ENCODE data around the gene CPS1. TPM values are rescaled to one million over a fixed set of nuclear protein-coding genes. Genes with fewer than 3 reads are reported as not detected.

Gene CPS1
- total and polyA plus RNA-seq, 2 experiments from 2014 or later = 5.5 to 11.0 TPM

- H3K36me3 Mint-ChIP-seq (ENCODE audit: low read depth) = no peaks in the 10 kb centered on the region
- no peak for TF ChIP-seq ZNF331 (CRISPR knock-in tag; IDR thresholded peaks at IDR 0.05; ENCODE audit: low read depth)
- TF ChIP-seq STAT1 (IDR thresholded peaks at IDR 0.05; ENCODE audit: unreplicated experiment) = no peak
- TF ChIP-seq, protein P1, sequence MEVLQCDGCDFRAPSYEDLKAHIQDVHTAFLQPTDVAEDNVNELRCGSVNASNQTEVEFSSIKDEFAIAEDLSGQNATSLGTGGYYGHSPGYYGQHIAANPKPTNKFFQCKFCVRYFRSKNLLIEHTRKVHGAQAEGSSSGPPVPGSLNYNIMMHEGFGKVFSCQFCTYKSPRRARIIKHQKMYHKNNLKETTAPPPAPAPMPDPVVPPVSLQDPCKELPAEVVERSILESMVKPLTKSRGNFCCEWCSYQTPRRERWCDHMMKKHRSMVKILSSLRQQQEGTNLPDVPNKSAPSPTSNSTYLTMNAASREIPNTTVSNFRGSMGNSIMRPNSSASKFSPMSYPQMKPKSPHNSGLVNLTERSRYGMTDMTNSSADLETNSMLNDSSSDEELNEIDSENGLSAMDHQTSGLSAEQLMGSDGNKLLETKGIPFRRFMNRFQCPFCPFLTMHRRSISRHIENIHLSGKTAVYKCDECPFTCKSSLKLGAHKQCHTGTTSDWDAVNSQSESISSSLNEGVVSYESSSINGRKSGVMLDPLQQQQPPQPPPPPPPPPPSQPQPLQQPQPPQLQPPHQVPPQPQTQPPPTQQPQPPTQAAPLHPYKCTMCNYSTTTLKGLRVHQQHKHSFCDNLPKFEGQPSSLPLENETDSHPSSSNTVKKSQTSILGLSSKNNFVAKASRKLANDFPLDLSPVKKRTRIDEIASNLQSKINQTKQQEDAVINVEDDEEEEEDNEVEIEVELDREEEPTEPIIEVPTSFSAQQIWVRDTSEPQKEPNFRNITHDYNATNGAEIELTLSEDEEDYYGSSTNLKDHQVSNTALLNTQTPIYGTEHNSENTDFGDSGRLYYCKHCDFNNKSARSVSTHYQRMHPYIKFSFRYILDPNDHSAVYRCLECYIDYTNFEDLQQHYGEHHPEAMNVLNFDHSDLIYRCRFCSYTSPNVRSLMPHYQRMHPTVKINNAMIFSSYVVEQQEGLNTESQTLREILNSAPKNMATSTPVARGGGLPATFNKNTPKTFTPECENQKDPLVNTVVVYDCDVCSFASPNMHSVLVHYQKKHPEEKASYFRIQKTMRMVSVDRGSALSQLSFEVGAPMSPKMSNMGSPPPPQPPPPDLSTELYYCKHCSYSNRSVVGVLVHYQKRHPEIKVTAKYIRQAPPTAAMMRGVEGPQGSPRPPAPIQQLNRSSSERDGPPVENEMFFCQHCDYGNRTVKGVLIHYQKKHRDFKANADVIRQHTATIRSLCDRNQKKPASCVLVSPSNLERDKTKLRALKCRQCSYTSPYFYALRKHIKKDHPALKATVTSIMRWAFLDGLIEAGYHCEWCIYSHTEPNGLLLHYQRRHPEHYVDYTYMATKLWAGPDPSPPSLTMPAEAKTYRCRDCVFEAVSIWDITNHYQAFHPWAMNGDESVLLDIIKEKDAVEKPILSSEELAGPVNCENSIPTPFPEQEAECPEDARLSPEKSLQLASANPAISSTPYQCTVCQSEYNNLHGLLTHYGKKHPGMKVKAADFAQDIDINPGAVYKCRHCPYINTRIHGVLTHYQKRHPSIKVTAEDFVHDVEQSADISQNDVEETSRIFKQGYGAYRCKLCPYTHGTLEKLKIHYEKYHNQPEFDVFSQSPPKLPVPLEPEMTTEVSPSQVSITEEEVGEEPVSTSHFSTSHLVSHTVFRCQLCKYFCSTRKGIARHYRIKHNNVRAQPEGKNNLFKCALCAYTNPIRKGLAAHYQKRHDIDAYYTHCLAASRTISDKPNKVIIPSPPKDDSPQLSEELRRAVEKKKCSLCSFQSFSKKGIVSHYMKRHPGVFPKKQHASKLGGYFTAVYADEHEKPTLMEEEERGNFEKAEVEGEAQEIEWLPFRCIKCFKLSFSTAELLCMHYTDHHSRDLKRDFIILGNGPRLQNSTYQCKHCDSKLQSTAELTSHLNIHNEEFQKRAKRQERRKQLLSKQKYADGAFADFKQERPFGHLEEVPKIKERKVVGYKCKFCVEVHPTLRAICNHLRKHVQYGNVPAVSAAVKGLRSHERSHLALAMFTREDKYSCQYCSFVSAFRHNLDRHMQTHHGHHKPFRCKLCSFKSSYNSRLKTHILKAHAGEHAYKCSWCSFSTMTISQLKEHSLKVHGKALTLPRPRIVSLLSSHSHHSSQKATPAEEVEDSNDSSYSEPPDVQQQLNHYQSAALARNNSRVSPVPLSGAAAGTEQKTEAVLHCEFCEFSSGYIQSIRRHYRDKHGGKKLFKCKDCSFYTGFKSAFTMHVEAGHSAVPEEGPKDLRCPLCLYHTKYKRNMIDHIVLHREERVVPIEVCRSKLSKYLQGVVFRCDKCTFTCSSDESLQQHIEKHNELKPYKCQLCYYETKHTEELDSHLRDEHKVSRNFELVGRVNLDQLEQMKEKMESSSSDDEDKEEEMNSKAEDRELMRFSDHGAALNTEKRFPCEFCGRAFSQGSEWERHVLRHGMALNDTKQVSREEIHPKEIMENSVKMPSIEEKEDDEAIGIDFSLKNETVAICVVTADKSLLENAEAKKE (CRISPR knock-in tag; IDR thresholded peaks at IDR 0.05) = no peak
- TF ChIP-seq JUNB (IDR thresholded peaks at IDR 0.05; ENCODE audit: unreplicated experiment) = no peak
- Histone ChIP-seq H3K4me3 (no peak overlapping the region), H3K79me2 (replicated peaks; ENCODE audit: insufficient read depth) (no peaks in the 10 kb centered on the region), H2AFZ (no peak overlapping the region), H3K27ac (ENCODE audit: low read depth) (no peak overlapping the region), H3K36me3 (ENCODE audit: insufficient read depth) (no peaks in the 10 kb centered on the region), H4K20me1 (replicated peaks; ENCODE audit: insufficient read depth) (no peaks in the 10 kb centered on the region), H3K27me3 (ENCODE audit: insufficient read depth) (no peaks in the 10 kb centered on the region), H3K9me2 (ENCODE audit: insufficient read depth) (no peaks in the 10 kb centered on the region; the same call in 1 of the 2 replicates), H3K4me1 (ENCODE audit: insufficient read depth) (peaks cover 13% of the 10 kb centered on the region), H3K4me2 (peak overlapping the region; percentile 32; the same call in 1 of the 2 replicates), H3F3A (replicated peaks; ENCODE audit: low read depth) (no peaks in the 10 kb centered on the region)
- peaks cover 17% of the 10 kb centered on the region for H3K4me1 Mint-ChIP-seq
- no peak overlapping the region; the same call in 1 of the 2 replicates for H3K27ac Mint-ChIP-seq
- DNase-seq (ENCODE audit: low spot score) (peak; percentile 12), ATAC-seq (peak; percentile 46; the same call in 1 of the 3 replicates)
- no peaks in the 10 kb centered on the region for H3K27me3 Mint-ChIP-seq (ENCODE audit: insufficient read depth, low read depth, poor library complexity)
- no peak overlapping the region for H3K4me3 Mint-ChIP-seq
- no peaks in the 10 kb centered on the region for H3K9me3 Mint-ChIP-seq
These were observed 15.5 kb upstream of the CPS1 start for GRCh38 chr2:210540900-210541289.

- H3K4me3 Mint-ChIP-seq = no peak overlapping the region
- no peaks in the 10 kb centered on the region for H3K27me3 Mint-ChIP-seq (ENCODE audit: insufficient read depth, low read depth, poor library complexity)
- no peaks in the 10 kb centered on the region for H3K36me3 Mint-ChIP-seq (ENCODE audit: low read depth)
- no peak overlapping the region for H3K27ac Mint-ChIP-seq
- ATAC-seq = no peak
- no peaks in the 10 kb centered on the region for H3K79me2 ChIP-seq (replicated peaks; ENCODE audit: insufficient read depth)
- DNase-seq (ENCODE audit: low spot score) = no peak
- no peaks in the 10 kb centered on the region; the same call in 1 of the 2 replicates for H3K9me2 ChIP-seq (ENCODE audit: insufficient read depth)
- H2AFZ ChIP-seq = no peak overlapping the region
- no peak overlapping the region for H3K4me3 ChIP-seq
- H3K27ac ChIP-seq (ENCODE audit: low read depth) = no peak overlapping the region
- H4K20me1 ChIP-seq (replicated peaks; ENCODE audit: insufficient read depth) = no peaks in the 10 kb centered on the region
- H3K36me3 ChIP-seq (ENCODE audit: insufficient read depth) = no peaks in the 10 kb centered on the region
- peak overlapping the region; percentile 32; the same call in 1 of the 2 replicates for H3K4me2 ChIP-seq
- no peaks in the 10 kb centered on the region for H3K27me3 ChIP-seq (ENCODE audit: insufficient read depth)
- H3K4me1 Mint-ChIP-seq = peaks cover 16% of the 10 kb centered on the region
- H3K9me3 Mint-ChIP-seq = no peaks in the 10 kb centered on the region
- H3K4me1 ChIP-seq (ENCODE audit: insufficient read depth) = peaks cover 10% of the 10 kb centered on the region; the same call in 1 of the 2 replicates
- no peaks in the 10 kb centered on the region for H3F3A ChIP-seq (replicated peaks; ENCODE audit: low read depth)
- TF ChIP-seq NANOG (IDR thresholded peaks at IDR 0.05; ENCODE audit: borderline replicate concordance) = no peak
- TF ChIP-seq, protein P2, sequence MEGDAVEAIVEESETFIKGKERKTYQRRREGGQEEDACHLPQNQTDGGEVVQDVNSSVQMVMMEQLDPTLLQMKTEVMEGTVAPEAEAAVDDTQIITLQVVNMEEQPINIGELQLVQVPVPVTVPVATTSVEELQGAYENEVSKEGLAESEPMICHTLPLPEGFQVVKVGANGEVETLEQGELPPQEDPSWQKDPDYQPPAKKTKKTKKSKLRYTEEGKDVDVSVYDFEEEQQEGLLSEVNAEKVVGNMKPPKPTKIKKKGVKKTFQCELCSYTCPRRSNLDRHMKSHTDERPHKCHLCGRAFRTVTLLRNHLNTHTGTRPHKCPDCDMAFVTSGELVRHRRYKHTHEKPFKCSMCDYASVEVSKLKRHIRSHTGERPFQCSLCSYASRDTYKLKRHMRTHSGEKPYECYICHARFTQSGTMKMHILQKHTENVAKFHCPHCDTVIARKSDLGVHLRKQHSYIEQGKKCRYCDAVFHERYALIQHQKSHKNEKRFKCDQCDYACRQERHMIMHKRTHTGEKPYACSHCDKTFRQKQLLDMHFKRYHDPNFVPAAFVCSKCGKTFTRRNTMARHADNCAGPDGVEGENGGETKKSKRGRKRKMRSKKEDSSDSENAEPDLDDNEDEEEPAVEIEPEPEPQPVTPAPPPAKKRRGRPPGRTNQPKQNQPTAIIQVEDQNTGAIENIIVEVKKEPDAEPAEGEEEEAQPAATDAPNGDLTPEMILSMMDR (conservative IDR thresholded peaks at IDR 0.05; ENCODE audit: low read depth in 2 of 2) = no peak
These were observed 15.0 kb upstream of the CPS1 start for GRCh38 chr2:210541290-210541902.
